HEK293 (cell line): ENCODE results near the gene AP5S1.
"Not testable (repeated sequence)": the region's sequence is repeated elsewhere in the genome, so short reads cannot be mapped to it uniquely, and the experiment has no call there.

Experiments used
- REST ChIP-seq: fragments of 450-650 bp; formaldehyde crosslinking; IDR thresholded peaks from 2 replicates; pipeline ENCODE4 v1.5.1; 2016; ENCODE audit warnings: missing biosample characterization, missing genetic modification characterization
- SCRT1 ChIP-seq: fragments of 450-650 bp; formaldehyde crosslinking; IDR thresholded peaks from 2 replicates; pipeline ENCODE4 v1.5.1; 2016; ENCODE audit warnings: missing biosample characterization, missing genetic modification characterization, borderline replicate concordance
- SETDB1 ChIP-seq: IDR thresholded peaks from one replicate; pipeline ENCODE4 v1.6.1; 2017; ENCODE audit warnings: mild to moderate bottlenecking, low read length, moderate library complexity, mixed read lengths; ENCODE audit not compliant: insufficient read length
- YY1 ChIP-seq: fragments of 450-650 bp; formaldehyde crosslinking; IDR thresholded peaks from 2 replicates; pipeline ENCODE4 v1.5.1; 2018; ENCODE audit warnings: missing biosample characterization, missing genetic modification characterization
- ZNF26 ChIP-seq: fragments of 450-650 bp; formaldehyde crosslinking; IDR thresholded peaks from 2 replicates; pipeline ENCODE4 v1.5.1; 2016; ENCODE audit warnings: missing biosample characterization, missing genetic modification characterization
- ZNF623 ChIP-seq: fragments of 450-650 bp; formaldehyde crosslinking; IDR thresholded peaks from 2 replicates; pipeline ENCODE4 v1.5.1; 2016; ENCODE audit warnings: missing biosample characterization, missing genetic modification characterization
- TF ChIP-seq, protein P1 (sequence below): fragments of 450-650 bp; formaldehyde crosslinking; IDR thresholded peaks from 2 replicates; pipeline ENCODE4 v1.5.1; 2016; ENCODE audit warnings: missing biosample characterization, missing genetic modification characterization
- TF ChIP-seq, protein P2 (sequence below): fragments of 450-650 bp; formaldehyde crosslinking; conservative IDR thresholded peaks from 2 replicates; pipeline ENCODE4 v1.5.1; 2016; ENCODE audit warnings: low read depth, missing biosample characterization, missing genetic modification characterization
- TF ChIP-seq, protein P3 (sequence below): fragments of 450-650 bp; IDR thresholded peaks from 2 replicates; pipeline ENCODE4 v1.5.1; 2018; ENCODE audit warnings: missing biosample characterization, mild to moderate bottlenecking, missing genetic modification characterization

DNA sequence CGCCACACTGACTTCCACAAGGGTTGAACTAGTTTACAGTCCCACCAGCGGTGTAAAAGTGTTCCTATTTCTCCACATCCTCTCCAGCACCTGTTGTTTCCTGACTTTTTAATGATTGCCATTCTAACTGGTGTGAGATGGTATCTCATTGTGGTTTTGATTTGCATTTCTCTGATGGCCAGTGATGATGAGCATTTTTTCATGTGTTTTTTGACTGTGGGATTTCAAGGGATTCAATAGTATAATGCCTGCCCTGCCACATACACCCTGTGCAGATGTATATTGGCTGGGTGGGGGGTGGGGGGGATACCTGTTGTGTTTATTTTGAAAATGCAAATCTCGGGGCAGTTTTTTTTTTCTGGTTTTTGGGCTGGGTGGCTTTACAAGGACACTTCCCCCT is 26.2 kb upstream of the AP5S1 start:
- not testable (repeated sequence) for TF ChIP-seq REST (tag by site-specific recombination); ZNF26; ZNF623 (tag by site-specific recombination); YY1 (tag by site-specific recombination); SETDB1
- TF ChIP-seq SCRT1 (tag by site-specific recombination): peak; percentile 79
- TF ChIP-seq, protein P1, sequence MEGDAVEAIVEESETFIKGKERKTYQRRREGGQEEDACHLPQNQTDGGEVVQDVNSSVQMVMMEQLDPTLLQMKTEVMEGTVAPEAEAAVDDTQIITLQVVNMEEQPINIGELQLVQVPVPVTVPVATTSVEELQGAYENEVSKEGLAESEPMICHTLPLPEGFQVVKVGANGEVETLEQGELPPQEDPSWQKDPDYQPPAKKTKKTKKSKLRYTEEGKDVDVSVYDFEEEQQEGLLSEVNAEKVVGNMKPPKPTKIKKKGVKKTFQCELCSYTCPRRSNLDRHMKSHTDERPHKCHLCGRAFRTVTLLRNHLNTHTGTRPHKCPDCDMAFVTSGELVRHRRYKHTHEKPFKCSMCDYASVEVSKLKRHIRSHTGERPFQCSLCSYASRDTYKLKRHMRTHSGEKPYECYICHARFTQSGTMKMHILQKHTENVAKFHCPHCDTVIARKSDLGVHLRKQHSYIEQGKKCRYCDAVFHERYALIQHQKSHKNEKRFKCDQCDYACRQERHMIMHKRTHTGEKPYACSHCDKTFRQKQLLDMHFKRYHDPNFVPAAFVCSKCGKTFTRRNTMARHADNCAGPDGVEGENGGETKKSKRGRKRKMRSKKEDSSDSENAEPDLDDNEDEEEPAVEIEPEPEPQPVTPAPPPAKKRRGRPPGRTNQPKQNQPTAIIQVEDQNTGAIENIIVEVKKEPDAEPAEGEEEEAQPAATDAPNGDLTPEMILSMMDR: not testable (repeated sequence)
- TF ChIP-seq, protein P2, sequence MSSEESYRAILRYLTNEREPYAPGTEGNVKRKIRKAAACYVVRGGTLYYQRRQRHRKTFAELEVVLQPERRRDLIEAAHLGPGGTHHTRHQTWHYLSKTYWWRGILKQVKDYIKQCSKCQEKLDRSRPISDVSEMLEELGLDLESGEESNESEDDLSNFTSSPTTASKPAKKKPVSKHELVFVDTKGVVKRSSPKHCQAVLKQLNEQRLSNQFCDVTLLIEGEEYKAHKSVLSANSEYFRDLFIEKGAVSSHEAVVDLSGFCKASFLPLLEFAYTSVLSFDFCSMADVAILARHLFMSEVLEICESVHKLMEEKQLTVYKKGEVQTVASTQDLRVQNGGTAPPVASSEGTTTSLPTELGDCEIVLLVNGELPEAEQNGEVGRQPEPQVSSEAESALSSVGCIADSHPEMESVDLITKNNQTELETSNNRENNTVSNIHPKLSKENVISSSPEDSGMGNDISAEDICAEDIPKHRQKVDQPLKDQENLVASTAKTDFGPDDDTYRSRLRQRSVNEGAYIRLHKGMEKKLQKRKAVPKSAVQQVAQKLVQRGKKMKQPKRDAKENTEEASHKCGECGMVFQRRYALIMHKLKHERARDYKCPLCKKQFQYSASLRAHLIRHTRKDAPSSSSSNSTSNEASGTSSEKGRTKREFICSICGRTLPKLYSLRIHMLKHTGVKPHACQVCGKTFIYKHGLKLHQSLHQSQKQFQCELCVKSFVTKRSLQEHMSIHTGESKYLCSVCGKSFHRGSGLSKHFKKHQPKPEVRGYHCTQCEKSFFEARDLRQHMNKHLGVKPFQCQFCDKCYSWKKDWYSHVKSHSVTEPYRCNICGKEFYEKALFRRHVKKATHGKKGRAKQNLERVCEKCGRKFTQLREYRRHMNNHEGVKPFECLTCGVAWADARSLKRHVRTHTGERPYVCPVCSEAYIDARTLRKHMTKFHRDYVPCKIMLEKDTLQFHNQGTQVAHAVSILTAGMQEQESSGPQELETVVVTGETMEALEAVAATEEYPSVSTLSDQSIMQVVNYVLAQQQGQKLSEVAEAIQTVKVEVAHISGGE (tag by site-specific recombination): not testable (repeated sequence)
- TF ChIP-seq, protein P3, sequence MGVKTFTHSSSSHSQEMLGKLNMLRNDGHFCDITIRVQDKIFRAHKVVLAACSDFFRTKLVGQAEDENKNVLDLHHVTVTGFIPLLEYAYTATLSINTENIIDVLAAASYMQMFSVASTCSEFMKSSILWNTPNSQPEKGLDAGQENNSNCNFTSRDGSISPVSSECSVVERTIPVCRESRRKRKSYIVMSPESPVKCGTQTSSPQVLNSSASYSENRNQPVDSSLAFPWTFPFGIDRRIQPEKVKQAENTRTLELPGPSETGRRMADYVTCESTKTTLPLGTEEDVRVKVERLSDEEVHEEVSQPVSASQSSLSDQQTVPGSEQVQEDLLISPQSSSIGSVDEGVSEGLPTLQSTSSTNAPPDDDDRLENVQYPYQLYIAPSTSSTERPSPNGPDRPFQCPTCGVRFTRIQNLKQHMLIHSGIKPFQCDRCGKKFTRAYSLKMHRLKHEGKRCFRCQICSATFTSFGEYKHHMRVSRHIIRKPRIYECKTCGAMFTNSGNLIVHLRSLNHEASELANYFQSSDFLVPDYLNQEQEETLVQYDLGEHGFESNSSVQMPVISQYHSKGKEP (tag by site-specific recombination): not testable (repeated sequence)
